Naive B cell (primary cell): ENCODE results near the gene OR52E4. TPM values are rescaled to one million over a fixed set of nuclear protein-coding genes. Genes with fewer than 3 reads are reported as not detected.

ENCODE experiments used
- ATAC-seq, 2 donors: fragments of 150-1000 bp; cut with Tn5 transposase; 2 replicates each; pipeline ENCODE4 v1.10.0; 2021; ENCODE audit warnings: low read depth in 2 of 2, mild to moderate bottlenecking in 2 of 2, moderate library complexity in 2 of 2
- DNase-seq: peaks from one replicate; pipeline ENCODE4 v3.0.0; 2022
- H3K27ac Mint-ChIP-seq, 6 donors: one replicate each; pipeline ENCODE4 v1.8.0; 2020 to 2022; ENCODE audit warnings: mild to moderate bottlenecking in 6 of 6, mixed read lengths in 6 of 6, moderate library complexity in 5 of 6, inconsistent platforms in 2 of 6
- H3K27me3 Mint-ChIP-seq, 3 donors: one replicate each; pipeline ENCODE4 v1.8.0; 2021 to 2022; ENCODE audit warnings: mixed read lengths in 3 of 3, mild to moderate bottlenecking in 1 of 3
- H3K36me3 Mint-ChIP-seq, 2 donors: one replicate each; pipeline ENCODE4 v1.8.0; 2020 to 2022; ENCODE audit warnings: mixed read lengths in 2 of 2, inconsistent platforms in 1 of 2, mild to moderate bottlenecking in 1 of 2
- H3K4me1 Mint-ChIP-seq, 3 donors: one replicate each; pipeline ENCODE4 v1.8.0; 2020 to 2022; ENCODE audit warnings: mixed read lengths in 3 of 3, inconsistent platforms in 1 of 3, mild to moderate bottlenecking in 1 of 3, moderate library complexity in 1 of 3
- H3K4me3 Mint-ChIP-seq, 8 donors: one replicate each; pipeline ENCODE4 v1.8.0; 2020 to 2022; ENCODE audit warnings: mild to moderate bottlenecking in 8 of 8, mixed read lengths in 8 of 8, moderate library complexity in 8 of 8, inconsistent platforms in 2 of 8
- H3K9me3 Mint-ChIP-seq, 7 donors: one replicate each; pipeline ENCODE4 v1.8.0; 2020 to 2022; ENCODE audit warnings: mixed read lengths in 7 of 7, mild to moderate bottlenecking in 5 of 7, inconsistent platforms in 2 of 7, moderate library complexity in 1 of 7
- polyA plus RNA-seq, 6 donors: library from polyadenylated mRNA; unstranded; fragments of 300-500 nt; fragmentation: Illumina TruSeq; gene quantifications; one replicate each; pipeline ENCODE4 v1.2.3, GENCODE V29; 2021; ENCODE audit warnings: low read depth in 6 of 6

The OR52E4 gene
- polyA plus RNA-seq, 6 donors from 2014 or later, result not detected

GRCh38 chr11:5933116-5933515 is 52.7 kb downstream of the OR52E4 start:
- no peak overlapping the region for H3K27ac Mint-ChIP-seq
- ATAC-seq, result no peak
- peaks cover 0 to 5% (median 0%) of the 10 kb centered on the region in 3 donors for H3K27me3 Mint-ChIP-seq
- DNase-seq, result no peak
- H3K4me3 Mint-ChIP-seq, result no peak overlapping the region
- H3K36me3 Mint-ChIP-seq, result no peaks in the 10 kb centered on the region
- no peaks in the 10 kb centered on the region for H3K4me1 Mint-ChIP-seq
- H3K9me3 Mint-ChIP-seq, result peaks cover 4 to 39% (median 21%) of the 10 kb centered on the region in 7 donors

Other genes starting within 250 kb of the OR52E4 start
- 10 to 100 TPM in 1 of 6 donors, 1 to 10 TPM in 5; 5.0 to 10.2 (median 7.9) TPM for gene TRIM5, start 195.6 kb upstream of the OR52E4 start, polyA plus RNA-seq
- gene TRIM22, start 190.8 kb upstream of the OR52E4 start, polyA plus RNA-seq, result 100 to 1,000 TPM; 178 to 300 (median 241) TPM
- under 1 TPM in 5 of 6 donors, not detected in 1; 0.16 to 0.32 (median 0.18) TPM for gene OR56B1, start 144.2 kb upstream of the OR52E4 start, polyA plus RNA-seq
- 1 to 10 TPM in 2 of 6 donors, under 1 TPM in 2, not detected in 2; 0.49 to 1.1 (median 0.87) TPM for gene OR52N4, start 126.4 kb upstream of the OR52E4 start, polyA plus RNA-seq
- gene OR52N5, start 97.3 kb upstream of the OR52E4 start, polyA plus RNA-seq, result under 1 TPM in 1 of 6 donors, not detected in 5; 0.20 TPM
- not detected for gene OR52N1, start 89.4 kb upstream of the OR52E4 start, polyA plus RNA-seq
- gene OR52N2, start 71.7 kb upstream of the OR52E4 start, polyA plus RNA-seq, result not detected
- gene OR52E6, start 38.7 kb upstream of the OR52E4 start, polyA plus RNA-seq, result not detected
- not detected for gene OR52E8, start 22.9 kb upstream of the OR52E4 start, polyA plus RNA-seq
- not detected for gene OR52E5, start 12.6 kb downstream of the OR52E4 start, polyA plus RNA-seq
- not detected for gene OR56A3, start 61.6 kb downstream of the OR52E4 start, polyA plus RNA-seq
- gene OR56A5, start 87.9 kb downstream of the OR52E4 start, polyA plus RNA-seq, result not detected
- gene OR52L1, start 106.4 kb downstream of the OR52E4 start, polyA plus RNA-seq, result not detected
- gene OR56A4, start 126.3 kb downstream of the OR52E4 start, polyA plus RNA-seq, result not detected
- not detected for gene OR56A1, start 150.1 kb downstream of the OR52E4 start, polyA plus RNA-seq
- not detected for gene OR56B4, start 227.1 kb downstream of the OR52E4 start, polyA plus RNA-seq